ENCODE results near the gene LYRM7.
"Not testable (repeated sequence)": the region's sequence is repeated elsewhere in the genome, so short reads cannot be mapped to it uniquely, and the experiment has no call there.

Gene LYRM7
- total RNA-seq: 31.1 to 38.2 reads per million in 2 donors

GRCh38 chr5:131170540-131171275 is at the start of gene LYRM7:
TSS of gene LYRM7 (plus strand) at chr5:131170944. CDS start at chr5:131171021, 77 bp downstream.
- peak; percentile 89 for DNase-seq

- DNase-seq: not testable (repeated sequence)
Measured at GRCh38 chr5:131127244-131127643, 43.5 kb upstream of the LYRM7 start.

GRCh38 chr5:131129306-131129705 is 41.4 kb upstream of the LYRM7 start:
- no peak for DNase-seq

GRCh38 chr5:131133091-131133490 is 37.7 kb upstream of the LYRM7 start:
- DNase-seq: not testable (repeated sequence)

- DNase-seq: not testable (repeated sequence)
Measured at GRCh38 chr5:131138406-131138805, 32.3 kb upstream of the LYRM7 start.

- DNase-seq: no peak
Measured at GRCh38 chr5:131139321-131139720, 31.4 kb upstream of the LYRM7 start.

GRCh38 chr5:131142970-131143617 is 27.6 kb upstream of the LYRM7 start:
- no peak for DNase-seq

- DNase-seq: no peak
Measured at GRCh38 chr5:131147258-131147657, 23.5 kb upstream of the LYRM7 start.

- DNase-seq: no peak
Measured at GRCh38 chr5:131148835-131149234, 21.9 kb upstream of the LYRM7 start.

- no peak for DNase-seq
Measured at GRCh38 chr5:131150408-131150807, 20.3 kb upstream of the LYRM7 start.

GRCh38 chr5:131151216-131151615 is 19.5 kb upstream of the LYRM7 start:
- no peak for DNase-seq

- DNase-seq: no peak
Measured at GRCh38 chr5:131156385-131156784, 14.4 kb upstream of the LYRM7 start.

- no peak for DNase-seq
Measured at GRCh38 chr5:131156957-131157356, 13.8 kb upstream of the LYRM7 start.

GRCh38 chr5:131160134-131160533 is 10.6 kb upstream of the LYRM7 start:
- no peak for DNase-seq

GRCh38 chr5:131163276-131164119 is 7.2 kb upstream of the LYRM7 start:
- DNase-seq: no peak

GRCh38 chr5:131164191-131165118 is 6.3 kb upstream of the LYRM7 start:
- peak; percentile 49 for DNase-seq

- DNase-seq: peak; percentile 89
Measured at GRCh38 chr5:131165119-131165727, 5.5 kb upstream of the LYRM7 start, which contains the start of gene HINT1. TSS of gene HINT1 (minus strand) at chr5:131165256. CDS start at chr5:131165205, 51 bp downstream.

- DNase-seq: no peak
Measured at GRCh38 chr5:131167615-131168014, 3.1 kb upstream of the LYRM7 start.

- DNase-seq: no peak
Measured at GRCh38 chr5:131169810-131170539, 769 bp upstream of the LYRM7 start.

GRCh38 chr5:131171276-131171810 is 599 bp downstream of the LYRM7 start:
- peak; percentile 4 for DNase-seq

GRCh38 chr5:131180407-131180806 is 9.7 kb downstream of the LYRM7 start:
- DNase-seq: no peak

Measured in T-helper 9 cell (primary cell).